ENCODE data around the gene GNG2. TPM values are rescaled to one million over a fixed set of nuclear protein-coding genes. Genes with fewer than 3 reads are reported as not detected.
A peak's percentile ranks its signal among the peaks of the same experiment; 100 is the strongest.

GNG2 gene
- total and polyA plus RNA-seq, 3 experiments from 2014 or later: 106 to 218 (median 112) TPM

- H3K4me1 ChIP-seq (ENCODE audit: insufficient read depth, low read length): peaks cover 91% of the 10 kb centered on the region
- CTCF ChIA-PET: interaction anchor here (1.1 to 2.4 kb wide), 2 partner anchors 21 to 33 kb away, joined by 3 to 7 read pairs; no protein-coding TSS in a partner anchor
- peak overlapping the region; percentile 14 for H3K27ac ChIP-seq (ENCODE audit: low read depth, low read length)
- H3K36me3 ChIP-seq (ENCODE audit: insufficient read depth, low read length): no peaks in the 10 kb centered on the region
- H3K4me3 Mint-ChIP-seq: no peak overlapping the region
- no peaks in the 10 kb centered on the region for H3K27me3 ChIP-seq (ENCODE audit: insufficient read depth, low read length, poor library complexity, severe bottlenecking)
- H3K36me3 Mint-ChIP-seq: peaks cover 0 to 11% (median 3%) of the 10 kb centered on the region in 3 donors
- no peak for DNase-seq
- H3K27me3 Mint-ChIP-seq: no peaks in the 10 kb centered on the region
- no peaks in the 10 kb centered on the region for H3K9me3 Mint-ChIP-seq
- POLR2A ChIA-PET: interaction anchor here (1.3 kb wide), 1 partner anchor 21 kb away, joined by 8 read pairs; no protein-coding TSS in a partner anchor
- H3K4me1 Mint-ChIP-seq: peaks cover 23 to 45% (median 28%) of the 10 kb centered on the region in 3 donors
- no peak overlapping the region for H3K27ac Mint-ChIP-seq
- no peaks in the 10 kb centered on the region for H3K9me3 ChIP-seq (ENCODE audit: low read length)
- no peak overlapping the region for H3K4me3 ChIP-seq (ENCODE audit: low read length)
Measured at GRCh38 chr14:51868405-51868804, 8.0 kb downstream of the GNG2 start.

- H3K4me3 ChIP-seq (ENCODE audit: low read length): no peak overlapping the region
- Mint-ChIP-seq H3K36me3 (peaks cover 0 to 18% (median 6%) of the 10 kb centered on the region in 3 donors), H3K4me1 (peaks cover 30 to 44% (median 33%) of the 10 kb centered on the region in 3 donors), H3K9me3 (no peaks in the 10 kb centered on the region), H3K27ac (peak overlapping the region in 3 of 8 donors; percentile 44 to 89 (median 87)), H3K4me3 (peak overlapping the region in 4 of 7 donors; percentile 31 to 89 (median 64)), H3K27me3 (no peaks in the 10 kb centered on the region)
- H3K27me3 ChIP-seq (ENCODE audit: insufficient read depth, low read length, poor library complexity, severe bottlenecking): no peaks in the 10 kb centered on the region
- POLR2A ChIA-PET: interaction anchor here (0.8 to 1.0 kb wide), 2 partner anchors 8 to 9 kb away, joined by 4 to 5 read pairs; partner anchors contain the start of gene GNG2
- peak in 3 of 5 donors; percentile 36 to 78 (median 46) for DNase-seq
- H3K36me3 ChIP-seq (ENCODE audit: insufficient read depth, low read length): no peaks in the 10 kb centered on the region
- H3K9me3 ChIP-seq (ENCODE audit: low read length): no peaks in the 10 kb centered on the region
- CTCF ChIA-PET: interaction anchor here (1.8 kb wide), 1 partner anchor 9 kb away, joined by 6 read pairs; the partner anchor contains the start of gene GNG2
- peaks cover 85% of the 10 kb centered on the region for H3K4me1 ChIP-seq (ENCODE audit: insufficient read depth, low read length)
- H3K27ac ChIP-seq (ENCODE audit: low read depth, low read length): peak overlapping the region; percentile 14
Measured at GRCh38 chr14:51869411-51870100, 9.1 kb downstream of the GNG2 start.

GRCh38 chr14:51870606-51871005 is 10.2 kb downstream of the GNG2 start:
- ChIA-PET CTCF (interaction anchor here (1.8 kb wide), 1 partner anchor 10 kb away, joined by 6 read pairs; the partner anchor contains the start of gene GNG2), POLR2A (interaction anchor here (1.0 kb wide), 1 partner anchor 10 kb away, joined by 5 read pairs; the partner anchor contains the start of gene GNG2)
- H3K4me3 ChIP-seq (ENCODE audit: low read length): no peak overlapping the region

GRCh38 chr14:51871846-51872245 is 11.4 kb downstream of the GNG2 start:
- peaks cover 79% of the 10 kb centered on the region for H3K4me1 ChIP-seq (ENCODE audit: insufficient read depth, low read length)
- Mint-ChIP-seq H3K27me3 (no peaks in the 10 kb centered on the region), H3K27ac (peak overlapping the region; percentile 10 to 87 (median 78)), H3K4me1 (peaks cover 47 to 54% (median 50%) of the 10 kb centered on the region in 3 donors), H3K36me3 (peaks cover 0 to 27% (median 10%) of the 10 kb centered on the region in 3 donors), H3K4me3 (peak overlapping the region in 6 of 7 donors; percentile 10 to 68 (median 56)), H3K9me3 (no peaks in the 10 kb centered on the region)
- CTCF ChIA-PET: no interaction called here
- no peaks in the 10 kb centered on the region for H3K27me3 ChIP-seq (ENCODE audit: insufficient read depth, low read length, poor library complexity, severe bottlenecking)
- no peak overlapping the region for H3K4me3 ChIP-seq (ENCODE audit: low read length)
- H3K27ac ChIP-seq (ENCODE audit: low read depth, low read length): no peak overlapping the region
- no peaks in the 10 kb centered on the region for H3K9me3 ChIP-seq (ENCODE audit: low read length)
- POLR2A ChIA-PET: no interaction called here
- no peaks in the 10 kb centered on the region for H3K36me3 ChIP-seq (ENCODE audit: insufficient read depth, low read length)
- DNase-seq: no peak

More at GRCh38 chr14:51870606-51871005, 10.2 kb downstream of the GNG2 start:
- peak overlapping the region in 4 of 8 donors; percentile 41 to 70 (median 60) for H3K27ac Mint-ChIP-seq
- Histone ChIP-seq H3K4me1 (ENCODE audit: insufficient read depth, low read length) (peaks cover 82% of the 10 kb centered on the region), H3K9me3 (ENCODE audit: low read length) (no peaks in the 10 kb centered on the region), H3K36me3 (ENCODE audit: insufficient read depth, low read length) (no peaks in the 10 kb centered on the region), H3K27me3 (ENCODE audit: insufficient read depth, low read length, poor library complexity, severe bottlenecking) (no peaks in the 10 kb centered on the region), H3K27ac (ENCODE audit: low read depth, low read length) (no peak overlapping the region)
- H3K27me3 Mint-ChIP-seq: no peaks in the 10 kb centered on the region
- no peak for DNase-seq
- H3K9me3 Mint-ChIP-seq: no peaks in the 10 kb centered on the region
- peaks cover 37 to 43% (median 39%) of the 10 kb centered on the region in 3 donors for H3K4me1 Mint-ChIP-seq
- peak overlapping the region in 6 of 7 donors; percentile 36 to 60 (median 44) for H3K4me3 Mint-ChIP-seq
- peaks cover 0 to 21% (median 10%) of the 10 kb centered on the region in 3 donors for H3K36me3 Mint-ChIP-seq

GRCh38 chr14:51872396-51872795 is 12.0 kb downstream of the GNG2 start:
- Histone ChIP-seq H3K27ac (ENCODE audit: low read depth, low read length) (no peak overlapping the region), H3K4me1 (ENCODE audit: insufficient read depth, low read length) (peaks cover 78% of the 10 kb centered on the region), H3K4me3 (ENCODE audit: low read length) (no peak overlapping the region), H3K9me3 (ENCODE audit: low read length) (no peaks in the 10 kb centered on the region), H3K36me3 (ENCODE audit: insufficient read depth, low read length) (no peaks in the 10 kb centered on the region), H3K27me3 (ENCODE audit: insufficient read depth, low read length, poor library complexity, severe bottlenecking) (no peaks in the 10 kb centered on the region)
- Mint-ChIP-seq H3K27ac (peak overlapping the region in 6 of 8 donors; percentile 32 to 86 (median 58)), H3K4me1 (peaks cover 52 to 59% (median 55%) of the 10 kb centered on the region in 3 donors), H3K9me3 (no peaks in the 10 kb centered on the region), H3K4me3 (peak overlapping the region in 4 of 7 donors; percentile 13 to 45 (median 24)), H3K36me3 (peaks cover 0 to 30% (median 12%) of the 10 kb centered on the region in 3 donors), H3K27me3 (no peaks in the 10 kb centered on the region)
- DNase-seq: no peak
- ChIA-PET CTCF (no interaction called here), POLR2A (no interaction called here)

GRCh38 chr14:51873221-51873893 is 12.9 kb downstream of the GNG2 start:
- H3K36me3 ChIP-seq (ENCODE audit: insufficient read depth, low read length): no peaks in the 10 kb centered on the region
- peak overlapping the region in 6 of 7 donors; percentile 1 to 59 (median 27) for H3K4me3 Mint-ChIP-seq
- H3K4me1 Mint-ChIP-seq: peaks cover 62 to 69% (median 65%) of the 10 kb centered on the region in 3 donors
- peaks cover 71% of the 10 kb centered on the region for H3K4me1 ChIP-seq (ENCODE audit: insufficient read depth, low read length)
- peaks cover 0 to 39% (median 14%) of the 10 kb centered on the region in 3 donors for H3K36me3 Mint-ChIP-seq
- H3K27ac Mint-ChIP-seq: peak overlapping the region; percentile 59 to 86 (median 75)
- CTCF ChIA-PET: no interaction called here
- H3K27ac ChIP-seq (ENCODE audit: low read depth, low read length): no peak overlapping the region
- DNase-seq: peak in 1 of 5 donors; percentile 57
- H3K27me3 Mint-ChIP-seq: no peaks in the 10 kb centered on the region
- H3K9me3 Mint-ChIP-seq: no peaks in the 10 kb centered on the region
- no peaks in the 10 kb centered on the region for H3K27me3 ChIP-seq (ENCODE audit: insufficient read depth, low read length, poor library complexity, severe bottlenecking)
- H3K9me3 ChIP-seq (ENCODE audit: low read length): no peaks in the 10 kb centered on the region
- POLR2A ChIA-PET: no interaction called here
- no peak overlapping the region for H3K4me3 ChIP-seq (ENCODE audit: low read length)

GRCh38 chr14:51877810-51878209 is 17.4 kb downstream of the GNG2 start:
- Mint-ChIP-seq H3K4me3 (peak overlapping the region in 3 of 7 donors; percentile 8 to 37 (median 23)), H3K9me3 (no peaks in the 10 kb centered on the region), H3K4me1 (peaks cover 82 to 90% (median 86%) of the 10 kb centered on the region in 3 donors), H3K27ac (peak overlapping the region; percentile 24 to 92 (median 58)), H3K27me3 (no peaks in the 10 kb centered on the region), H3K36me3 (peaks cover 12 to 71% (median 31%) of the 10 kb centered on the region in 3 donors)
- Histone ChIP-seq H3K27me3 (ENCODE audit: insufficient read depth, low read length, poor library complexity, severe bottlenecking) (no peaks in the 10 kb centered on the region), H3K9me3 (ENCODE audit: low read length) (no peaks in the 10 kb centered on the region), H3K27ac (ENCODE audit: low read depth, low read length) (no peak overlapping the region), H3K36me3 (ENCODE audit: insufficient read depth, low read length) (no peaks in the 10 kb centered on the region), H3K4me3 (ENCODE audit: low read length) (no peak overlapping the region), H3K4me1 (ENCODE audit: insufficient read depth, low read length) (peaks cover 64% of the 10 kb centered on the region)
- CTCF ChIA-PET: no interaction called here
- DNase-seq: no peak
- POLR2A ChIA-PET: no interaction called here
